ENCODE measurements around the gene RRM1.

DNA sequence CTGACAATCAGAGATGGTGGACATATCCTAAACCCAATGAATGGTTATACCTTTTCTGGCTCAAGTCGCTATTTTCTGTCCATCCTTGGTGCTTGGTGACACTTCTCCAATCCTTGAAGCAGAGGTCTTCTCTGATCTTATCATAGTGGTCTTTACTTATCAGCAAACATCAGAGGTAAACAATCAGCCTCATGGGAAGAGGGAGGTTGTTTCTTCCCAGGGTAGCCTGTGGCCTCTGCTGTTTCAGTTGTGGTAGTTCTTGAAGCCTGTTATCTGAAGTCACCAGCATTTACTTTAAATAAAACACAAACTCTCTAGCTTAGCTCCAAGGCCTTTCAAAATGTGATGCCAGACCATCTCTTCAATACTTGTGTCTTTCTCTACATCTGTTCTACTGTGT lies 66.7 kb downstream of the RRM1 start:
- TF ChIP-seq, protein P1, sequence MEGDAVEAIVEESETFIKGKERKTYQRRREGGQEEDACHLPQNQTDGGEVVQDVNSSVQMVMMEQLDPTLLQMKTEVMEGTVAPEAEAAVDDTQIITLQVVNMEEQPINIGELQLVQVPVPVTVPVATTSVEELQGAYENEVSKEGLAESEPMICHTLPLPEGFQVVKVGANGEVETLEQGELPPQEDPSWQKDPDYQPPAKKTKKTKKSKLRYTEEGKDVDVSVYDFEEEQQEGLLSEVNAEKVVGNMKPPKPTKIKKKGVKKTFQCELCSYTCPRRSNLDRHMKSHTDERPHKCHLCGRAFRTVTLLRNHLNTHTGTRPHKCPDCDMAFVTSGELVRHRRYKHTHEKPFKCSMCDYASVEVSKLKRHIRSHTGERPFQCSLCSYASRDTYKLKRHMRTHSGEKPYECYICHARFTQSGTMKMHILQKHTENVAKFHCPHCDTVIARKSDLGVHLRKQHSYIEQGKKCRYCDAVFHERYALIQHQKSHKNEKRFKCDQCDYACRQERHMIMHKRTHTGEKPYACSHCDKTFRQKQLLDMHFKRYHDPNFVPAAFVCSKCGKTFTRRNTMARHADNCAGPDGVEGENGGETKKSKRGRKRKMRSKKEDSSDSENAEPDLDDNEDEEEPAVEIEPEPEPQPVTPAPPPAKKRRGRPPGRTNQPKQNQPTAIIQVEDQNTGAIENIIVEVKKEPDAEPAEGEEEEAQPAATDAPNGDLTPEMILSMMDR (IDR thresholded peaks at IDR 0.05): no peak
- no peak for TF ChIP-seq POLR2A (IDR thresholded peaks at IDR 0.05)
